Gastroesophageal sphincter (tissue), 3 donors: ENCODE results near the gene TESK1.

Experiments
- CTCF ChIP-seq, 4 experiments: fragments of 200-600 bp in 2 of 4; fragments of 450-650 bp in 2 of 4; sonication (generic) in 1 of 4; IDR thresholded peaks; one replicate each; pipeline ENCODE4 v1.5.1; 2017 to 2019; ENCODE audit warnings: antibody characterized with exemption in 4 of 4, mild to moderate bottlenecking in 2 of 4, moderate library complexity in 2 of 4
- EP300 ChIP-seq: sonication (generic); formaldehyde crosslinking; IDR thresholded peaks from one replicate; pipeline ENCODE4 v1.6.1; 2017; ENCODE audit warnings: antibody characterized with exemption, mild to moderate bottlenecking
- POLR2A ChIP-seq, 2 donors: fragments of 450-650 bp; IDR thresholded peaks; one replicate each; pipeline ENCODE4 v1.6.1; 2017; ENCODE audit warnings: antibody characterized with exemption in 2 of 2, mild to moderate bottlenecking in 2 of 2, moderate library complexity in 1 of 2
- POLR2AphosphoS5 ChIP-seq: sonication (generic); formaldehyde crosslinking; IDR thresholded peaks from one replicate; pipeline ENCODE4 v1.6.1; 2017; ENCODE audit warnings: antibody characterized with exemption

- no peak for TF ChIP-seq CTCF (IDR thresholded peaks at IDR 0.05)
- no peak for TF ChIP-seq POLR2A (IDR thresholded peaks at IDR 0.05)
- no peak for TF ChIP-seq EP300
- TF ChIP-seq POLR2AphosphoS5, result no peak
Measured at GRCh38 chr9:35643046-35643445, 38.0 kb downstream of the TESK1 start.
